SK-N-MC (cell line): ENCODE results near the gene CAPN11.
"Not testable (repeated sequence)": the region's sequence is repeated elsewhere in the genome, so short reads cannot be mapped to it uniquely, and the experiment has no call there.

Experiments
- DNase-seq: peaks from one replicate; pipeline ENCODE4 v3.0.0-alpha.2; 2011; ENCODE audit warnings: low read depth, low spot score
- H3K27ac ChIP-seq: fragments of 200-600 bp; sonication (generic); 2 replicates; pipeline ENCODE4 v1.5.1; 2016; ENCODE audit warnings: mixed run types
- H3K36me3 ChIP-seq: fragments of 200-600 bp; sonication (generic); 2 replicates; pipeline ENCODE4 v1.6.1; 2017; ENCODE audit warnings: antibody characterized with exemption, low read length, mixed read lengths; ENCODE audit not compliant: insufficient read depth
- H3K4me3 ChIP-seq: fragments of 200-600 bp; sonication (generic); 2 replicates; pipeline ENCODE4 v1.5.1; 2016
- H3K9ac ChIP-seq: fragments of 200-600 bp; sonication (generic); 2 replicates; pipeline ENCODE4 v1.8.0; 2017; ENCODE audit warnings: mixed run types, mixed read lengths; ENCODE audit not compliant: insufficient read length
- H3K9me3 ChIP-seq: fragments of 200-600 bp; sonication (generic); 2 replicates; pipeline ENCODE4 v1.6.1; 2017; ENCODE audit warnings: low read depth, mild to moderate bottlenecking, antibody characterized with exemption, low read length, moderate library complexity, mixed read lengths
- EZH2 ChIP-seq: fragments of 200-600 bp; sonication (generic); IDR thresholded peaks from one replicate; pipeline ENCODE4 v1.6.1; 2017; ENCODE audit warnings: antibody characterized with exemption
- FOXP2 ChIP-seq: optimal IDR thresholded peaks from 2 replicates; pipeline ENCODE3; 2011; ENCODE audit warnings: mild to moderate bottlenecking, moderate library complexity; ENCODE audit not compliant: insufficient read depth; ENCODE audit errors: extremely low read length, control extremely low read depth
- POLR2AphosphoS5 ChIP-seq: IDR thresholded peaks from 2 replicates; pipeline ENCODE4 v1.6.1; 2012; ENCODE audit warnings: mild to moderate bottlenecking, low read depth, low read length, borderline replicate concordance

The CAPN11 gene

GRCh38 chr6:44179648-44180047 is 21.0 kb downstream of the CAPN11 start:
- Histone ChIP-seq H3K36me3 (no peaks in the 10 kb centered on the region), H3K9me3 (no peaks in the 10 kb centered on the region), H3K4me3 (no peak overlapping the region), H3K9ac (no peak overlapping the region), H3K27ac (no peak overlapping the region)
- DNase-seq = no peak
- TF ChIP-seq FOXP2 = no peak

GRCh38 chr6:44180406-44180805 is 21.8 kb downstream of the CAPN11 start:
- TF ChIP-seq FOXP2 = no peak
- no peak for DNase-seq
- no peak overlapping the region for H3K27ac ChIP-seq
- H3K9me3 ChIP-seq = no peaks in the 10 kb centered on the region
- no peak overlapping the region for H3K9ac ChIP-seq
- no peak overlapping the region for H3K4me3 ChIP-seq
- H3K36me3 ChIP-seq = no peaks in the 10 kb centered on the region

GRCh38 chr6:44180886-44181285 is 22.3 kb downstream of the CAPN11 start:
- Histone ChIP-seq H3K4me3 (no peak overlapping the region), H3K9ac (no peak overlapping the region), H3K27ac (no peak overlapping the region), H3K9me3 (no peaks in the 10 kb centered on the region), H3K36me3 (no peaks in the 10 kb centered on the region)
- TF ChIP-seq FOXP2 (no peak), POLR2AphosphoS5 (no peak), EZH2 (no peak)
- DNase-seq = no peak

- H3K27ac ChIP-seq, H3K9ac ChIP-seq, DNase-seq, H3K4me3 ChIP-seq, H3K9me3 ChIP-seq, H3K36me3 ChIP-seq: not testable (repeated sequence)
These were observed 23.2 kb downstream of the CAPN11 start for GRCh38 chr6:44181784-44182183.

- no peak overlapping the region for H3K9ac ChIP-seq
- no peak for DNase-seq
- H3K4me3 ChIP-seq = no peak overlapping the region
- TF ChIP-seq FOXP2 (no peak), EZH2 (no peak), POLR2AphosphoS5 (no peak)
- H3K27ac ChIP-seq = no peak overlapping the region
- no peaks in the 10 kb centered on the region for H3K36me3 ChIP-seq
- H3K9me3 ChIP-seq = no peaks in the 10 kb centered on the region
These were observed 24.3 kb downstream of the CAPN11 start for GRCh38 chr6:44182911-44183390.

GRCh38 chr6:44183783-44184182 is 25.2 kb downstream of the CAPN11 start:
- Histone ChIP-seq H3K4me3 (no peak overlapping the region), H3K27ac (no peak overlapping the region), H3K36me3 (no peaks in the 10 kb centered on the region), H3K9me3 (no peaks in the 10 kb centered on the region), H3K9ac (no peak overlapping the region)
- DNase-seq = no peak
- no peak for TF ChIP-seq POLR2AphosphoS5
- TF ChIP-seq FOXP2 = no peak
- no peak for TF ChIP-seq EZH2

- not testable (repeated sequence) for H3K27ac ChIP-seq, H3K4me3 ChIP-seq, H3K36me3 ChIP-seq, DNase-seq, H3K9ac ChIP-seq, H3K9me3 ChIP-seq
These were observed 26.7 kb downstream of the CAPN11 start for GRCh38 chr6:44185356-44185755.

GRCh38 chr6:44185953-44186634 is 27.5 kb downstream of the CAPN11 start:
- Histone ChIP-seq H3K9me3 (no peaks in the 10 kb centered on the region), H3K9ac (no peak overlapping the region), H3K36me3 (no peaks in the 10 kb centered on the region), H3K27ac (no peak overlapping the region), H3K4me3 (no peak overlapping the region)
- no peak for DNase-seq
- TF ChIP-seq POLR2AphosphoS5 = no peak
- TF ChIP-seq EZH2 = no peak

- Histone ChIP-seq H3K36me3 (no peaks in the 10 kb centered on the region), H3K9ac (no peak overlapping the region), H3K9me3 (no peaks in the 10 kb centered on the region), H3K27ac (no peak overlapping the region), H3K4me3 (no peak overlapping the region)
- no peak for DNase-seq
- TF ChIP-seq FOXP2 (no peak), POLR2AphosphoS5 (no peak), EZH2 (no peak)
These were observed 28.0 kb downstream of the CAPN11 start for GRCh38 chr6:44186635-44187025.
